Measurements from ENCODE around the gene SOX5. TPM values are rescaled to one million over a fixed set of nuclear protein-coding genes. Genes with fewer than 3 reads are reported as not detected.
"Not testable (repeated sequence)": the region's sequence is repeated elsewhere in the genome, so short reads cannot be mapped to it uniquely, and the experiment has no call there.

Gene SOX5
- total RNA-seq, 1 donor from 2014 or later, result 0.29 TPM

GRCh38 chr12:23552417-23552816 is 397.1 kb downstream of the SOX5 start:
- DNase-seq (ENCODE audit: low read depth), result no peak

GRCh38 chr12:23550753-23551152 is 398.7 kb downstream of the SOX5 start:
- no peak for DNase-seq (ENCODE audit: low read depth)

GRCh38 chr12:23548742-23549141 is 400.7 kb downstream of the SOX5 start:
- DNase-seq (ENCODE audit: low read depth), result no peak

- no peak for DNase-seq (ENCODE audit: low read depth)
These were observed 402.7 kb downstream of the SOX5 start for GRCh38 chr12:23546756-23547155.

- no peak for DNase-seq (ENCODE audit: low read depth)
These were observed 405.7 kb downstream of the SOX5 start for GRCh38 chr12:23543767-23544166.

GRCh38 chr12:23542187-23542586 is 407.3 kb downstream of the SOX5 start:
- DNase-seq (ENCODE audit: low read depth), result no peak

- no peak for DNase-seq (ENCODE audit: low read depth)
These were observed 408.9 kb downstream of the SOX5 start for GRCh38 chr12:23540572-23540971.

GRCh38 chr12:23536293-23536692 is 413.2 kb downstream of the SOX5 start:
- DNase-seq (ENCODE audit: low read depth), result no peak

GRCh38 chr12:23535441-23535840 is 414.0 kb downstream of the SOX5 start:
- DNase-seq (ENCODE audit: low read depth), result no peak

GRCh38 chr12:23534196-23534595 is 415.3 kb downstream of the SOX5 start:
- DNase-seq (ENCODE audit: low read depth), result no peak

- no peak for DNase-seq (ENCODE audit: low read depth)
These were observed 415.8 kb downstream of the SOX5 start for GRCh38 chr12:23533699-23534098.

- no peak for DNase-seq (ENCODE audit: low read depth)
These were observed 416.2 kb downstream of the SOX5 start for GRCh38 chr12:23533265-23533664.

- DNase-seq (ENCODE audit: low read depth), result no peak
These were observed 421.2 kb downstream of the SOX5 start for GRCh38 chr12:23528316-23528715.

- DNase-seq (ENCODE audit: low read depth), result no peak
These were observed 423.9 kb downstream of the SOX5 start for GRCh38 chr12:23525450-23526072.

GRCh38 chr12:23523339-23523738 is 426.1 kb downstream of the SOX5 start:
- DNase-seq (ENCODE audit: low read depth), result no peak

- DNase-seq (ENCODE audit: low read depth), result not testable (repeated sequence)
These were observed 430.0 kb downstream of the SOX5 start for GRCh38 chr12:23519444-23519843.

- DNase-seq (ENCODE audit: low read depth), result not testable (repeated sequence)
These were observed 433.7 kb downstream of the SOX5 start for GRCh38 chr12:23515785-23516184.

GRCh38 chr12:23510484-23510883 is 439.0 kb downstream of the SOX5 start:
- DNase-seq (ENCODE audit: low read depth), result no peak

GRCh38 chr12:23509832-23510231 is 439.6 kb downstream of the SOX5 start:
- not testable (repeated sequence) for DNase-seq (ENCODE audit: low read depth)

GRCh38 chr12:23507785-23508184 is 441.7 kb downstream of the SOX5 start:
- DNase-seq (ENCODE audit: low read depth), result not testable (repeated sequence)

- DNase-seq (ENCODE audit: low read depth), result not testable (repeated sequence)
These were observed 443.7 kb downstream of the SOX5 start for GRCh38 chr12:23505736-23506135.

- DNase-seq (ENCODE audit: low read depth), result no peak
These were observed 444.6 kb downstream of the SOX5 start for GRCh38 chr12:23504641-23505399.

- DNase-seq (ENCODE audit: low read depth), result no peak
These were observed 445.4 kb downstream of the SOX5 start for GRCh38 chr12:23504043-23504442.
